ENCODE measurements around the gene NUPR2.

- no peak for TF ChIP-seq CTCF (IDR thresholded peaks at IDR 0.05)
- TF ChIP-seq POLR2A (IDR thresholded peaks at IDR 0.05), result no peak
Measured at GRCh38 chr7:56086761-56087160, 29.5 kb downstream of the NUPR2 start.

All from right lobe of liver (tissue), 4 donors.